Heart right ventricle (tissue), 16 donors: Measurements from ENCODE around the gene RPA3. TPM values are rescaled to one million over a fixed set of nuclear protein-coding genes. Genes with fewer than 3 reads are reported as not detected.

Experiments
- ATAC-seq, 8 donors: fragments of 200-7000 bp; cut with Tn5 transposase; one replicate each; pipeline ENCODE4 v1.9.1; 2020; ENCODE audit warnings: mild to moderate bottlenecking in 8 of 8, moderate library complexity in 8 of 8, moderate number of reproducible peaks in 1 of 8
- DNase-seq, 2 donors: peaks; one replicate each; pipeline ENCODE4 v3.0.0-alpha.2; 2020
- H3K27ac ChIP-seq, 10 donors: fragments of 200-600 bp; sonication (generic) in 2 of 10; one replicate each; pipeline versions ENCODE4 v1.5.0 to v1.8.0; 2020 to 2022; ENCODE audit warnings: mild to moderate bottlenecking in 3 of 10
- H3K27me3 ChIP-seq, 7 donors: fragments of 200-600 bp; one replicate each; pipeline ENCODE4 v1.8.0; 2021 to 2022; ENCODE audit warnings: mild to moderate bottlenecking in 2 of 7
- H3K36me3 ChIP-seq, 9 donors: fragments of 200-600 bp; sonication (generic) in 1 of 9; one replicate each; pipeline versions ENCODE4 v1.5.0 to v1.8.0; 2020 to 2022; ENCODE audit warnings: mild to moderate bottlenecking in 2 of 9
- H3K4me1 ChIP-seq, 9 donors: fragments of 200-600 bp; sonication (generic) in 1 of 9; one replicate each; pipeline versions ENCODE4 v1.5.0 to v1.8.0; 2020 to 2022; ENCODE audit warnings: mild to moderate bottlenecking in 4 of 9
- H3K4me3 ChIP-seq, 10 donors: fragments of 200-600 bp; sonication (generic) in 2 of 10; one replicate each; pipeline versions ENCODE4 v1.5.0 to v1.8.0; 2020 to 2022; ENCODE audit warnings: mild to moderate bottlenecking in 7 of 10, moderate library complexity in 2 of 10
- H3K9me3 ChIP-seq, 11 donors: fragments of 200-600 bp in 10 of 11; sonication (generic) in 2 of 11; one replicate each; pipeline versions ENCODE4 v1.5.0 to v1.8.0; 2013 to 2022; ENCODE audit warnings: mild to moderate bottlenecking in 2 of 11, control low read depth in 1 of 11, moderate library complexity in 1 of 11
- WGBS, 2 donors: extraction: QIAGEN DNeasy Blood & Tissue Kit; methylation state at CpG; one replicate each; pipeline ENCODE4 v1.1.7; 2013; ENCODE audit warnings: inconsistent platforms in 1 of 2; 5-methylcytosine and 5-hydroxymethylcytosine counted together
- intact Hi-C, 10 donors: fragments of 100-400 bp; cut with DNase I; formaldehyde crosslinking; loops; one replicate each; pipeline versions ENCODE4 v1.11.1 to v1.14.2; 2022
- polyA plus RNA-seq, 2 donors: library from polyadenylated mRNA; stranded (reverse); fragments of 200-250 nt; gene quantifications; one replicate each; pipeline ENCODE4 v1.2.3, GENCODE V29; 2013
- total RNA-seq, 10 donors: library from RNA; stranded (reverse); fragmentation: NEBNext Ultra II Directional in 3 of 10; extraction: Animal tissue kit (Norgen Biotek cat#: 25700) in 3 of 10; gene quantifications; one replicate each; pipeline versions ENCODE4 v1.2.1 to v1.2.4, GENCODE V29; 2021 to 2023
- TF ChIP-seq, protein P1 (sequence below), 9 donors: fragments of 200-600 bp; sonication (generic) in 2 of 9; IDR thresholded peaks; one replicate each; pipeline versions ENCODE4 v1.5.0 to v1.8.0; 2021 to 2022; ENCODE audit warnings: antibody characterized with exemption in 9 of 9, mild to moderate bottlenecking in 5 of 9, moderate library complexity in 1 of 9
- donor health status: Arrhythmogenic right ventricular cardiomyopathy.
- donor health status: ischemic (EF 13 %, LVEDD 7.1; RV severe dilation, severe dysfunction).
- donor health status: healthy with polysubstance abuse.
- donor health status: DM: no; HTN: yes; CAD: no.
- donor health status: DM: no; HTN: no; CAD: no.
- donor health status: ischemic (EF 25% LVEDD 6.9; RV normal size, moderate dysfunction).
- donor health status: ischemic (EF 25% LVEDD 5.7; RV mildly dilated, moderate dysfunction).
- donor health status: healthy.
- donor health status: DM: yes; HTN: yes; CAD: no.
- donor health status: Ischemic cardiomyopathy.
- donor health status: ischemic (EF 35%, LVEDD 5.7; RV mildly dilated, moderate dysfunction).
- donor health status: nonischemic (EF 11% LVEDD 7.7; RV severe dilation, severe dysfunction).
- donor health status: DM: yes; HTN: yes; CAD: no.
- donor health status: PGD.
- donor health status: ischemic (EF 29% LVEDD 5.4; RV normal size, mild dysfunction).
- donor health status: nonischemic (EF 23%, LVEDD 6.1; RV moderate dilation, normal function).

Gene RPA3
- total and polyA plus RNA-seq, 12 donors = 15.9 to 25.9 (median 22.1) TPM

GRCh38 chr7:7647495-7648036 is 70.8 kb downstream of the RPA3 start:
- WGBS, 2 donors = 66 to 82% methylated on average over 6 of the region's 6 CpGs
- TF ChIP-seq, protein P1, sequence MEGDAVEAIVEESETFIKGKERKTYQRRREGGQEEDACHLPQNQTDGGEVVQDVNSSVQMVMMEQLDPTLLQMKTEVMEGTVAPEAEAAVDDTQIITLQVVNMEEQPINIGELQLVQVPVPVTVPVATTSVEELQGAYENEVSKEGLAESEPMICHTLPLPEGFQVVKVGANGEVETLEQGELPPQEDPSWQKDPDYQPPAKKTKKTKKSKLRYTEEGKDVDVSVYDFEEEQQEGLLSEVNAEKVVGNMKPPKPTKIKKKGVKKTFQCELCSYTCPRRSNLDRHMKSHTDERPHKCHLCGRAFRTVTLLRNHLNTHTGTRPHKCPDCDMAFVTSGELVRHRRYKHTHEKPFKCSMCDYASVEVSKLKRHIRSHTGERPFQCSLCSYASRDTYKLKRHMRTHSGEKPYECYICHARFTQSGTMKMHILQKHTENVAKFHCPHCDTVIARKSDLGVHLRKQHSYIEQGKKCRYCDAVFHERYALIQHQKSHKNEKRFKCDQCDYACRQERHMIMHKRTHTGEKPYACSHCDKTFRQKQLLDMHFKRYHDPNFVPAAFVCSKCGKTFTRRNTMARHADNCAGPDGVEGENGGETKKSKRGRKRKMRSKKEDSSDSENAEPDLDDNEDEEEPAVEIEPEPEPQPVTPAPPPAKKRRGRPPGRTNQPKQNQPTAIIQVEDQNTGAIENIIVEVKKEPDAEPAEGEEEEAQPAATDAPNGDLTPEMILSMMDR (IDR thresholded peaks at IDR 0.05) = no peak
- H3K4me1 ChIP-seq = peaks cover 0 to 12% (median 0%) of the 10 kb centered on the region in 9 donors
- ATAC-seq (no peak), DNase-seq (no peak)
- H3K27ac ChIP-seq = no peak overlapping the region
- no peaks in the 10 kb centered on the region for H3K27me3 ChIP-seq
- intact Hi-C loops = no loop called here
- no peak overlapping the region for H3K4me3 ChIP-seq
- peaks cover 0 to 6% (median 0%) of the 10 kb centered on the region in 11 donors for H3K9me3 ChIP-seq
- no peaks in the 10 kb centered on the region for H3K36me3 ChIP-seq

DNA sequence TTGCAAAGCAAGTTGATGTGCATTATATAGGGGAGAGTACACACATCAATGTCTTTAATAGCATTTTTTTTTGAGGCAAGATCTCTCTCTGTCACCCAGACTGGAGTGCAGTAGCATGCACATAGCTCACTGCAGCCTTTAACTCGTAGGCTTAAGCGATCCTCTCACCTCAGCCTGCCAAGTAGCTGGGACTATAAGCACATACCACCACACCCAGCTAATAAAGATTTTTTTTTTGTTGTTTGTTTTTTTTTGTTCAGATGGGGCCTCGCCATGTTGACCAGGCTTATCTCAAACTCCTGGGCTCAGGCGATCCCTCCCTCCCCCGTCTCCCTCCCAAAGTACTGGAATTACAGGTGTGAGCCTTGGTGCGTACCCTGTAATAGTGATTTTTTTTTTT is 76.3 kb downstream of the RPA3 start:
- intact Hi-C loops = loop anchor here in 2 of 10 donors (5.0 kb wide), 3 partner anchors 75 to 460 kb away; partner anchors contain the start of genes C1GALT1 (in 1 of the 2), GLCCI1 (in 1 of the 2) and MIOS (in 1 of the 2)
- peaks cover 2 to 28% (median 18%) of the 10 kb centered on the region in 9 donors for H3K4me1 ChIP-seq
- peaks cover 0 to 6% (median 0%) of the 10 kb centered on the region in 11 donors for H3K9me3 ChIP-seq
- TF ChIP-seq, protein P1 (IDR thresholded peaks at IDR 0.05) = no peak
- H3K27me3 ChIP-seq = no peaks in the 10 kb centered on the region
- no peak overlapping the region for H3K27ac ChIP-seq
- H3K4me3 ChIP-seq = peak overlapping the region in 5 of 10 donors; percentile 72 to 94 (median 79)
- H3K36me3 ChIP-seq = peaks cover 0 to 10% (median 0%) of the 10 kb centered on the region in 9 donors
- DNase-seq = no peak
- 85 to 88% methylated on average over 6 of the region's 6 CpGs for WGBS, 2 donors
- no peak for ATAC-seq

- Histone ChIP-seq H3K4me1 (peaks cover 2 to 28% (median 18%) of the 10 kb centered on the region in 9 donors), H3K27me3 (no peaks in the 10 kb centered on the region), H3K4me3 (peak overlapping the region; percentile 69 to 94 (median 78)), H3K36me3 (peaks cover 0 to 18% (median 0%) of the 10 kb centered on the region in 9 donors), H3K9me3 (no peaks in the 10 kb centered on the region), H3K27ac (peak overlapping the region; percentile 55 to 94 (median 86))
- TF ChIP-seq, protein P1 (IDR thresholded peaks at IDR 0.05) = no peak
- 4 to 7% methylated on average over 22 of the region's 22 CpGs for WGBS, 2 donors
- ATAC-seq = peak in 4 of 8 donors; percentile 9 to 18 (median 11)
- intact Hi-C loops = loop anchor here in 3 of 10 donors (2.0 to 5.0 kb wide), 4 partner anchors 74 to 459 kb away; partner anchors contain the start of genes MIOS (in 2 of the 3), C1GALT1 (in 1 of the 3) and GLCCI1 (in 1 of the 3)
- peak in 1 of 2 donors; percentile 12 for DNase-seq
Measured at GRCh38 chr7:7641129-7641663, 77.2 kb downstream of the RPA3 start.

DNA sequence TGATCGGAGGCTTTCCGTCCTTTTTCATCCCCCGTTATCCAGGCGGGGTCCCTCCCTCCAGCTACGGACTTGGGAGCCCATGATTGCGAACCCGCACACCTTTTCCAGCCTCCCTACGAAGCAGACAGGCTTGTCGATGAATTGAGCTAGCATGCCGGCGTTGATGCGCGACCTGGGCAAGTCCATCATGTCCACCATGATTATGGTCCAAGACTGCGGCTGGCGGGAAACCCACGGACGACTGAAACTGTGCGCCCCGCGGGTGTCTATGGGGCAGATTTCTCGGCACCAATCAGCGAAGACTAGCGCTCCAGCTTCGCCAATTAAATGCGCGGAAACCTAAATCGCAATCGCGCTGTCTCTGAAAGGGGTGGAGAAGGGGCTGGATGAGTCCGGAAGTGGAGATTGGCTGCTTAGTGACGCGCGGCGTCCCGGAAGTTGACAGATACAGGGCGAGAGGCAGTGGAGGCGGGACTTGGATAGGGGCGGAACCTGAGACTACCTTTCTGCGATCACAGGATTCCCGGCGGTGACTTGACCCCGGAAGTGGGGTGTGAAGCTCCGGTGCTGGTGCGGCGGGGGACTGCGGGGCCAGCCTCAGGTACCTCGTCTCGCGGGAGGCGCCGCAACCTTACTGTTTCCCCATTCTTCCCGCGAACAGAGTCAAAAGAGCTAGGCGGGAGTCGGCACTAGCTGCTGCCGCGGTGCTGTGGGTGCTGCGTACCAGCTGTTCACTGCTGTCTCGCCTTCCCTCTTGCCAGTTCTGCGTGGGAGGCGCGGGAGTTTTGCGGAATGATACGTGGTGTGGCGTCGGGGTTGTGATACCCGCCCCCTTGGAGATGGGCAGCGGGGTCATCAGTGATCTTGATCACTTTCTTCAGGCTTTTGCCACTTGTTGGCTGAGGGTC is 77.9 kb downstream of the RPA3 start, which contains the start of gene UMAD1:
UMAD1 (plus strand) TSS at position 532 of the 908 bp plus-strand sequence. CDS start 32,620 bp downstream, outside the sequence.
- peaks cover 2 to 28% (median 18%) of the 10 kb centered on the region in 9 donors for H3K4me1 ChIP-seq
- intact Hi-C loops = loop anchor here in 3 of 10 donors (2.0 to 5.0 kb wide), 4 partner anchors 73 to 458 kb away; partner anchors contain the start of genes MIOS (in 2 of the 3), C1GALT1 (in 1 of the 3) and GLCCI1 (in 1 of the 3)
- TF ChIP-seq, protein P1 (IDR thresholded peaks at IDR 0.05) = no peak

More for the DNA sequence above, 77.9 kb downstream of the RPA3 start, which contains the start of gene UMAD1:
- Histone ChIP-seq H3K4me3 (peak within 1 kb of the TSS; percentile 69 to 94 (median 78)), H3K27ac (peak within 1 kb of the TSS; percentile 55 to 94 (median 86)), H3K9me3 (no peaks in the 10 kb centered on the region), H3K36me3 (peaks cover 0 to 23% (median 3%) of the 10 kb centered on the region in 9 donors), H3K27me3 (no peaks in the 10 kb centered on the region)
- peak; percentile 96 to 99 for DNase-seq
- ATAC-seq = peak; percentile 99 to 100 (median 100)
- 0 to 1% methylated on average over 67 to 68 of the region's 68 CpGs for WGBS, 2 donors
